ACC112 (cell line): ENCODE results near the gene LIM2.

Experiments used
- H2AFZ ChIP-seq: fragments of 200-600 bp; sonication (generic); one replicate; pipeline ENCODE4 v1.6.0; 2017; ENCODE audit warnings: antibody characterized with exemption, low read length; ENCODE audit not compliant: unreplicated experiment
- H3K27ac ChIP-seq: fragments of 200-600 bp; sonication (generic); 2 replicates; pipeline ENCODE4 v1.5.1; 2014; ENCODE audit warnings: low read depth, mild to moderate bottlenecking, antibody characterized with exemption, low read length, moderate library complexity
- H3K27me3 ChIP-seq: fragments of 200-600 bp; sonication (generic); 2 replicates; pipeline ENCODE4 v1.6.1; 2014; ENCODE audit warnings: mild to moderate bottlenecking, antibody characterized with exemption, low read length, moderate library complexity, mixed read lengths; ENCODE audit not compliant: insufficient read depth
- H3K36me3 ChIP-seq: fragments of 200-600 bp; sonication (generic); 2 replicates; pipeline ENCODE4 v1.6.1; 2016; ENCODE audit warnings: mild to moderate bottlenecking, antibody characterized with exemption, low read length, moderate library complexity, mixed read lengths; ENCODE audit not compliant: insufficient read depth
- H3K4me1 ChIP-seq: fragments of 200-600 bp; sonication (generic); one replicate; pipeline ENCODE4 v1.6.1; 2016; ENCODE audit warnings: low read length, mixed read lengths; ENCODE audit not compliant: insufficient read depth, unreplicated experiment, control insufficient read depth
- H3K4me3 ChIP-seq: fragments of 200-600 bp; sonication (generic); 2 replicates; pipeline ENCODE4 v1.5.1; 2014; ENCODE audit warnings: mild to moderate bottlenecking, low read depth, low read length
- H3K79me2 ChIP-seq: fragments of 200-600 bp; sonication (generic); one replicate; pipeline ENCODE4 v1.6.0; 2016; ENCODE audit warnings: low read length; ENCODE audit not compliant: control insufficient read depth, unreplicated experiment, insufficient read depth

The LIM2 gene

GRCh38 chr19:51372649-51373504, 14.9 kb downstream of the LIM2 start, which contains the start of gene NKG7:
TSS of gene NKG7 (minus strand) at chr19:51372654. CDS start at chr19:51372535, 119 bp downstream.
- Histone ChIP-seq H3K4me3 (no peak within 1 kb of the TSS), H3K27ac (no peak within 1 kb of the TSS), H3K79me2 (no peaks in the 10 kb centered on the region), H3K27me3 (no peaks in the 10 kb centered on the region), H3K36me3 (no peaks in the 10 kb centered on the region), H3K4me1 (no peaks in the 10 kb centered on the region), H2AFZ (no peak within 1 kb of the TSS)

- no peaks in the 10 kb centered on the region for H3K4me1 ChIP-seq
- no peak overlapping the region for H2AFZ ChIP-seq
- H3K27ac ChIP-seq = no peak overlapping the region
- H3K36me3 ChIP-seq = no peaks in the 10 kb centered on the region
- H3K27me3 ChIP-seq = no peaks in the 10 kb centered on the region
- H3K79me2 ChIP-seq = no peaks in the 10 kb centered on the region
- H3K4me3 ChIP-seq = no peak overlapping the region
Measured at GRCh38 chr19:51372021-51372648, 15.6 kb downstream of the LIM2 start.

DNA sequence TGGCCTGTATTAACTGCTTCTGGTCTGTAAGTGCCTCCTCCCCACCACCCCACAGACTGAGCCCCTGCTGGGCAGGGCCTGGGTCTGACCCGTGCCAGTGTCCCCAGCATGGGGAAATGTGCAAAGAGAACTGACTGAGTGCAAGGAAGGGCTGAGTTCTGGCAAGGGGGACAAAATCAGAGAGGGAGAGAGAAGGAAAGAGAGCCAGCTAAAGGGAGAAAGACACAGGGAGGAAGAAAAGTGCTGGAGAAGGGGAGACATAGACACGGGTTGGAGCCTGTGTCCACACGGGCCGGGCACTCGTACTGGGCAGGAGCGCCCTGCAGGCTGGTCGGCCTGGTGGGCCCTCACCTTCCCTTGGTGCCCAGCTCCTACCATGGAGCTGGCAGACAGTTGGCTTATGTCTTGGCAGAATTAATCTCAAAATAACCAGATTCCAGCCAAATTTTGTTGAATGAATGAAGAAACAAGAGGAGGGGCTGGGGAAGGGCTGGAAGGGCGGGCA, 16.5 kb downstream of the LIM2 start:
- Histone ChIP-seq H3K27me3 (no peaks in the 10 kb centered on the region), H3K4me1 (no peaks in the 10 kb centered on the region), H3K4me3 (no peak overlapping the region), H2AFZ (no peak overlapping the region), H3K27ac (no peak overlapping the region), H3K36me3 (no peaks in the 10 kb centered on the region), H3K79me2 (no peaks in the 10 kb centered on the region)

- peaks cover 1% of the 10 kb centered on the region for H3K4me1 ChIP-seq
- no peaks in the 10 kb centered on the region for H3K36me3 ChIP-seq
- H3K27ac ChIP-seq = no peak overlapping the region
- H2AFZ ChIP-seq = no peak overlapping the region
- H3K79me2 ChIP-seq = peaks cover 7% of the 10 kb centered on the region
- H3K27me3 ChIP-seq = no peaks in the 10 kb centered on the region
- no peak overlapping the region for H3K4me3 ChIP-seq
Measured at GRCh38 chr19:51370230-51370629, 17.5 kb downstream of the LIM2 start.

DNA sequence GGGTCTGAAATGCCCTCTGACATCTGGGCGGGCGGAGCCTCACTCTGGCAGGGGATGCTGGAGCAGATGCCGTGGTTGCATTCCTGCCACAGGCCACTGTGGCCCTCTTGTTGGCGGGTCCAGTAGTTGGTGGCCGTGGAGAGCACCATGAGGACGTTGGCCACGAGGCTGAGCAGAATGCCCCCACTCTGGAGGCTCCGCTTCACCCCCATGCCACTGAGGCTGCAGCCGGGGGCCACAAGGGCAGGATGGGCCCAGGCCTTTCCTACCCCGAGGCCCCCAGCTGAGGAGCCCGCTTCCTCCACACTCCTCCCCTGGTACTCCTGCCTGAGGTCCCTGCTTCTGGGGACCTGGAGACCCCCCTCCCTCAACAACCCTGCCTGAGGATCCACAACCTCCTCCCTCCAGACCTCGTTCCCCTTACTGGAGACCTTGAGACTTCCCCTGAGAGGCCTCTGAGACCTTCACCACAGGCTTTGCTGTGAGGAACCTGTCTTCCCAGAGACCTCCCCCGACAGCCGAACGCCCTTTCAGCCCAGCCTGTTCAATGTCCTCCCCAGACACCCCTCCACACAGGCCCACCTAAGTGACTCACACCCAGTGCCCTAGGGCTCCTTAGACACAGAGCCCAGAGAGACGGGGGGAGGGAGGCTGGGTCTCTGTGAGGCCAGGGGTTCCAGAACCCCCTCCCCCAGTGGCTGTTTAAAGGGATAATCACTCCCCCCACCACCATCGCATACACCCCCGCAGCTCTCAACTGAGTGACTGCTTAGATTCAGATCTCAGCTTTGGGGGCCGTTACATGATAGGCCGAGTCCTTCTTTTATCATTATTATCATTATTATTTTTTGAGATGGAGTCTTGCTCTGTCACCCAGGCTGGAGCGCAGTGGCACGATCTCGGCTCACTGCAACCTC, 19.1 kb downstream of the LIM2 start, which contains the start of gene CLDND2:
Gene CLDND2, minus strand, starts transcription at position 638 of the 917 bp plus-strand sequence. Its CDS starts 426 bp downstream, at position 212.
- Histone ChIP-seq H3K27ac (peak within 1 kb of the TSS; percentile 40; the same call in 1 of the 2 replicates), H3K27me3 (no peaks in the 10 kb centered on the region), H3K36me3 (no peaks in the 10 kb centered on the region), H3K4me1 (peaks cover 15% of the 10 kb centered on the region), H3K4me3 (peak within 1 kb of the TSS; percentile 82), H2AFZ (peak within 1 kb of the TSS; percentile 82), H3K79me2 (peaks cover 21% of the 10 kb centered on the region)

DNA sequence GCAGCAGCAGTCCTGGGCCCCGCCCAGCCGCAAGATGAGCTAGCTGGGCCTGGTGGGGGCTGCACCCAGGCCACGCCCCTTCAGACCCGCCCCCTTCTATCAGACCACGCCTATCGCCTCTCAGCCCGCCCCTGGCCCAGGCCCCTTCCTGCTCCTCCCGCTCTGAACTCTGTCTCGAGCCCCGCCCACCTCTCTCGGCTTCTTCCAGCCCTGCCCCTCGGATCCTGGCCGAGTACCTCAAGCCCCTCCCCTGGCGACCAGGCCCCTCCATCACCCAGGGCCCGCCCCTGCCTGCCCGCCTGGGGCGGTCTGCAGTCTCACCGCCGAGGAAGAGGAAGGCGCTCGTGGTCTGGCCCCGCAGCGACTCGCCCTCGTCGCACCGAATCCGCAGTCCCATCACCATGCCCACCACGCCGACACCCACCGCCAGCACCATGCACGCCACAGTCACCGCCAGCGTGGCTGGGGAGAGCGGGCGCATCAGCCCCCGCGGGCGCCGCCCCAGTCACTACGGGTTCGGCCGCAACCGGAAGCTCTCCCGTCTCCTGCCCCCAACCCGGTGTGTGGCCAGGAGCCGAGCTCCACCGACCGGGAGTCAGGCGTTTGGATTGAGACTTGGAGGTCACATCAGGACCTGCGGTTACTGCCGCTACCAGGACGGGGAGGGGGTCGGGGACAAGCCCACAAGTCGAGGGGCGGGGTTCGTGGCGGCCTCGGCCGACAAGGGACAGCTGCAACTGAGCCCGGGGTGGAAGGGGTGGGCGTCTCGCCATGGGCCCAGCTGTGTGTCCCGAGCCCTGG, 20.0 kb downstream of the LIM2 start:
- peak overlapping the region; percentile 82 for H3K4me3 ChIP-seq
- H2AFZ ChIP-seq = peak overlapping the region; percentile 82
- no peaks in the 10 kb centered on the region for H3K27me3 ChIP-seq
- H3K36me3 ChIP-seq = no peaks in the 10 kb centered on the region
- peaks cover 25% of the 10 kb centered on the region for H3K79me2 ChIP-seq
- peaks cover 21% of the 10 kb centered on the region for H3K4me1 ChIP-seq
- H3K27ac ChIP-seq = peak overlapping the region; percentile 40; the same call in 1 of the 2 replicates

GRCh38 chr19:51367255-51367564, 20.6 kb downstream of the LIM2 start:
- Histone ChIP-seq H3K36me3 (no peaks in the 10 kb centered on the region), H3K27ac (peak overlapping the region; percentile 78), H3K79me2 (peaks cover 30% of the 10 kb centered on the region), H3K4me3 (peak overlapping the region; percentile 82), H3K27me3 (no peaks in the 10 kb centered on the region), H2AFZ (no peak overlapping the region), H3K4me1 (peaks cover 25% of the 10 kb centered on the region)

DNA sequence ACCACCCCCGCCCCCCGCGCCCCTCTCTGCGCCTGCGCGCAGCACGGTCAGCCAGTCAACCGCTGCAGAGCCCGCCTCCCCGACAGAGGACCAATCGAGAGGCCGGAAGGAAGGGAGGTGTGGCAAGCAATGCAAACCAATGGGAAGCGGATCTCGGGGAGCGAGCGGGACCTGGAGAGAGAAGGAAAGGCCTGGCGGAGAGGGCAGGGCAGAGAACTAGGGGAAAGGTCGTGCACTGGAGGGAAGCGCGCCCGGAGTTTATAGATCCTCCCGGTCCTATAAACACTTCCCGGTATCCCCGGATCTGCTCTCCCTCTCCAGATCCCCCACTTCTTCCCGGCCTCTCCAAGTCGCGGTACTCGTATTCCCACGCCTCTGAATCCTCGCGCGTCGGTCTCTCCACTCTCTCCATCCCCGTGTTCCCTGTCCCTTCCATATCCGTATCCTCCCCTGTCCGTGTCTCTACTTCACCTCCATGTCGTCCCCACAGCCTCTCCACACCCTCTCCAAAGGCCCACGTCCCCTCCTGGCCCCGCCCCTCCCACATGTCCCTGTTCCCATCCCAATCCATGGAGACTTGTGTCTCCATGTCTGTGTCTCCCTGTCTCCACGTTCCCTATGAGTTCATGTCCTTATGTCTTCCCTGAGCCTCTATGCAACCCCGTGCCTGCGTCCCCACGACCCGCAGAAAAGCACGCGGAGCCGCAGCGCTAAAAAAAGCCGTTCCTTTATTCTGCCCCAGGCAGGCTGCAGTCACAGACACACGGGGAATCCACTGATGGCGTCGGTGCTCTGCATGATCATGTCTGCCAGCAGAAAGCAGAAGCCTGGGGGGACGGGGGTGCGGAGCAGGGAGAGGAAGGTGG, 21.2 kb downstream of the LIM2 start:
- Histone ChIP-seq H3K4me3 (peak overlapping the region; percentile 82), H3K79me2 (peaks cover 35% of the 10 kb centered on the region), H3K36me3 (no peaks in the 10 kb centered on the region), H3K4me1 (peaks cover 28% of the 10 kb centered on the region), H3K27ac (peak overlapping the region; percentile 78), H3K27me3 (no peaks in the 10 kb centered on the region), H2AFZ (peak overlapping the region; percentile 59)

DNA sequence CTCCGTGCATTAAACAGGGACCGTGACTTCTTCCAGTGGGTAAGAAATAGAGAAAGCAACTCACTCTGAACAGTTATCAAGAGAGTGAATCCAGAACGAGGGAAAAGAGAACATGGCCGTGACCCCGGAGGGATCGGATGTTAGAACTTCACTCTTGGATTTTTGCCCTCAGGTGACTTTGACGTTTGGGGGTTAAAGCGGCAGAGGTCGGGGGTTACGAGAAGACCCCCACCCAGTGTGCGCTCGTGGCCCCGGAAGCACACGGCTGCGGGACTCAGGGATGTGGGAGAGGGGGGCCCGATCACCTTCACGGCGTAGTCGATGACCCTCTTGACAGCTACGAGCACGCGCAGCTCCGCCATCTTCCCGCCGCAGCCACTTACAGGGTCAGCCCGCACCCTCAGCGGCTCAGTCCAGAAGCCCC, 21.8 kb downstream of the LIM2 start, which contains the start of gene ETFB:
Gene ETFB, minus strand, starts transcription at position 424 of the 424 bp plus-strand sequence. Its CDS starts 62 bp downstream, at position 362.
- peaks cover 39% of the 10 kb centered on the region for H3K79me2 ChIP-seq
- no peaks in the 10 kb centered on the region for H3K36me3 ChIP-seq
- peak within 1 kb of the TSS; percentile 82 for H3K4me3 ChIP-seq
- H3K4me1 ChIP-seq = peaks cover 28% of the 10 kb centered on the region
- H3K27me3 ChIP-seq = no peaks in the 10 kb centered on the region
- peak within 1 kb of the TSS; percentile 89 for H3K27ac ChIP-seq
- peak within 1 kb of the TSS; percentile 59 for H2AFZ ChIP-seq
